Measurements from ENCODE around the gene MILR1. TPM values are rescaled to one million over a fixed set of nuclear protein-coding genes. Genes with fewer than 3 reads are reported as not detected.

The MILR1 gene
- total RNA-seq, 1 donor from 2014 or later = 19.6 TPM

- H3K36me3 ChIP-seq = peaks cover 61% of the 10 kb centered on the region
- no peak for ATAC-seq
Observed at GRCh38 chr17:64496348-64496785, 47.5 kb downstream of the MILR1 start.

GRCh38 chr17:64496786-64497564, 48.1 kb downstream of the MILR1 start, which contains the start of gene POLG2:
Gene POLG2, minus strand, starts transcription at chr17:64497054. Its CDS starts 86 bp downstream, at chr17:64496968.
- DNase-seq (peak; percentile 97), ATAC-seq (peak; percentile 97)
- Histone ChIP-seq H3K4me1 (peaks cover 71% of the 10 kb centered on the region), H3K27ac (peak within 1 kb of the TSS; percentile 81), H3K4me3 (peak within 1 kb of the TSS; percentile 79), H3K36me3 (peaks cover 61% of the 10 kb centered on the region), H3K27me3 (ENCODE audit: low read depth) (no peaks in the 10 kb centered on the region), H3K9me3 (no peaks in the 10 kb centered on the region)
- intact Hi-C loops (cut with DNase I) = no loop called here
- TF ChIP-seq CTCF (IDR thresholded peaks at IDR 0.05) = peak; percentile 37

More at GRCh38 chr17:64496348-64496785, 47.5 kb downstream of the MILR1 start:
- H3K27me3 ChIP-seq (ENCODE audit: low read depth) = no peaks in the 10 kb centered on the region
- H3K4me1 ChIP-seq = peaks cover 65% of the 10 kb centered on the region
- no peak for TF ChIP-seq CTCF (IDR thresholded peaks at IDR 0.05)
- H3K4me3 ChIP-seq = peak overlapping the region; percentile 79
- H3K27ac ChIP-seq = peak overlapping the region; percentile 81
- no peaks in the 10 kb centered on the region for H3K9me3 ChIP-seq
- no peak for DNase-seq
- intact Hi-C loops (cut with DNase I) = no loop called here

- no peak for ATAC-seq
- Histone ChIP-seq H3K27me3 (ENCODE audit: low read depth) (no peaks in the 10 kb centered on the region), H3K36me3 (peaks cover 63% of the 10 kb centered on the region), H3K27ac (peak overlapping the region; percentile 81), H3K4me3 (peak overlapping the region; percentile 79), H3K4me1 (peaks cover 77% of the 10 kb centered on the region), H3K9me3 (no peaks in the 10 kb centered on the region)
- intact Hi-C loops (cut with DNase I) = no loop called here
- no peak for DNase-seq
- no peak for TF ChIP-seq CTCF (IDR thresholded peaks at IDR 0.05)
Observed at GRCh38 chr17:64497565-64498035, 48.7 kb downstream of the MILR1 start.

GRCh38 chr17:64498308-64499203, 49.6 kb downstream of the MILR1 start:
- TF ChIP-seq CTCF (IDR thresholded peaks at IDR 0.05) = no peak
- peaks cover 64% of the 10 kb centered on the region for H3K36me3 ChIP-seq
- DNase-seq (no peak), ATAC-seq (no peak)
- H3K4me3 ChIP-seq = no peak overlapping the region
- H3K27me3 ChIP-seq (ENCODE audit: low read depth) = no peaks in the 10 kb centered on the region
- H3K27ac ChIP-seq = no peak overlapping the region
- H3K9me3 ChIP-seq = no peaks in the 10 kb centered on the region
- H3K4me1 ChIP-seq = peaks cover 86% of the 10 kb centered on the region
- intact Hi-C loops (cut with DNase I) = no loop called here

GRCh38 chr17:64499805-64500486, 51.0 kb downstream of the MILR1 start:
- Histone ChIP-seq H3K27ac (no peak overlapping the region), H3K9me3 (no peaks in the 10 kb centered on the region), H3K27me3 (ENCODE audit: low read depth) (no peaks in the 10 kb centered on the region), H3K4me1 (peaks cover 87% of the 10 kb centered on the region), H3K36me3 (peaks cover 78% of the 10 kb centered on the region), H3K4me3 (no peak overlapping the region)
- no peak for TF ChIP-seq CTCF (IDR thresholded peaks at IDR 0.05)
- intact Hi-C loops (cut with DNase I) = no loop called here
- ATAC-seq = no peak
- no peak for DNase-seq
